ENCODE data around the gene SLITRK3.

DNA sequence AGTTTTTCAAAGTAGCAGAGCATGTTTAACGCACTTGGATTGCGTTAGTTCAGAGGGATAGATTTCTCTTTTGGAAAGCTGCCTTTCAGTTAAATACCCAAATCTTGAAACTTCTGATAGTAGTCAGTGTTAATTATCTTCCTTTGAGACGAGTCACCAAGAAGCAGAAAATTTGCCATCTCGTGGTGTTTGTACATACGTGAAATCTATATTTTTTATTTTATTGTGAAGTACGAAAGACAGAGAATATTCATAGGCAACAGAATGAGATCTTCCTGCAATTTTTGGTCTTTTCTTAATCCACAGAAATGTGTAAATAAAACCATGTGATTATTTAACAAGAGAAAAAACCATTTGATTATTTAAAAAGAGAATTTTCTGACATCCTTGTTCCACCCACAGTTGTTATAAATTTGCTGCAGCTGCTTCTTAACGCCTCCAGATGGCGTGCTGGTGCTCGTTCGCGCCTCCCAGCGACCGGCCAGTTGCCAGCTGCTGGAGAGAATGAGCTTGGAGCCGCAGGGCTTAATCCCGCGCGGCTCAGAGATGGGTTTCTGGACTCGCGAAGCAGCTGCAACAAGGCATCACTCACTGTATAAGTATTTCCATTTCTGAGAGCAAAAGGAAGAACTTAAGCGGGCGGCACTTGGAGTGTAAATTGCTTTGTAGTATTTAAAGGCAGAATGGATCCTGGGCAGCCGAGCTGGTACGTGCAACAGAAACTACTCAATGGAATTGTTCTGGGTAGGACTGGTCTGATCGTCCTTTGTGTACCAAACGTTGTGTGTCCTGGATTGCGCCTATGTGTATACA lies 10.5 kb upstream of the SLITRK3 start:
- TF ChIP-seq, protein P1, sequence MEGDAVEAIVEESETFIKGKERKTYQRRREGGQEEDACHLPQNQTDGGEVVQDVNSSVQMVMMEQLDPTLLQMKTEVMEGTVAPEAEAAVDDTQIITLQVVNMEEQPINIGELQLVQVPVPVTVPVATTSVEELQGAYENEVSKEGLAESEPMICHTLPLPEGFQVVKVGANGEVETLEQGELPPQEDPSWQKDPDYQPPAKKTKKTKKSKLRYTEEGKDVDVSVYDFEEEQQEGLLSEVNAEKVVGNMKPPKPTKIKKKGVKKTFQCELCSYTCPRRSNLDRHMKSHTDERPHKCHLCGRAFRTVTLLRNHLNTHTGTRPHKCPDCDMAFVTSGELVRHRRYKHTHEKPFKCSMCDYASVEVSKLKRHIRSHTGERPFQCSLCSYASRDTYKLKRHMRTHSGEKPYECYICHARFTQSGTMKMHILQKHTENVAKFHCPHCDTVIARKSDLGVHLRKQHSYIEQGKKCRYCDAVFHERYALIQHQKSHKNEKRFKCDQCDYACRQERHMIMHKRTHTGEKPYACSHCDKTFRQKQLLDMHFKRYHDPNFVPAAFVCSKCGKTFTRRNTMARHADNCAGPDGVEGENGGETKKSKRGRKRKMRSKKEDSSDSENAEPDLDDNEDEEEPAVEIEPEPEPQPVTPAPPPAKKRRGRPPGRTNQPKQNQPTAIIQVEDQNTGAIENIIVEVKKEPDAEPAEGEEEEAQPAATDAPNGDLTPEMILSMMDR (IDR thresholded peaks at IDR 0.05): peak; percentile 97
- TF ChIP-seq EZH2 (IDR thresholded peaks at IDR 0.05): no peak

Data from neural progenitor cell (in vitro differentiated cells).